DMS53 (cell line): ENCODE measurements around the gene AXIN1.
A peak's percentile ranks its signal among the peaks of the same experiment; 100 is the strongest.
"Not testable (repeated sequence)": the region's sequence is repeated elsewhere in the genome, so short reads cannot be mapped to it uniquely, and the experiment has no call there.

ENCODE experiments used
- DNase-seq: peaks from one replicate; lab custom pipeline; 2025; lab: John Stamatoyannopoulos, UW

AXIN1 gene

DNA sequence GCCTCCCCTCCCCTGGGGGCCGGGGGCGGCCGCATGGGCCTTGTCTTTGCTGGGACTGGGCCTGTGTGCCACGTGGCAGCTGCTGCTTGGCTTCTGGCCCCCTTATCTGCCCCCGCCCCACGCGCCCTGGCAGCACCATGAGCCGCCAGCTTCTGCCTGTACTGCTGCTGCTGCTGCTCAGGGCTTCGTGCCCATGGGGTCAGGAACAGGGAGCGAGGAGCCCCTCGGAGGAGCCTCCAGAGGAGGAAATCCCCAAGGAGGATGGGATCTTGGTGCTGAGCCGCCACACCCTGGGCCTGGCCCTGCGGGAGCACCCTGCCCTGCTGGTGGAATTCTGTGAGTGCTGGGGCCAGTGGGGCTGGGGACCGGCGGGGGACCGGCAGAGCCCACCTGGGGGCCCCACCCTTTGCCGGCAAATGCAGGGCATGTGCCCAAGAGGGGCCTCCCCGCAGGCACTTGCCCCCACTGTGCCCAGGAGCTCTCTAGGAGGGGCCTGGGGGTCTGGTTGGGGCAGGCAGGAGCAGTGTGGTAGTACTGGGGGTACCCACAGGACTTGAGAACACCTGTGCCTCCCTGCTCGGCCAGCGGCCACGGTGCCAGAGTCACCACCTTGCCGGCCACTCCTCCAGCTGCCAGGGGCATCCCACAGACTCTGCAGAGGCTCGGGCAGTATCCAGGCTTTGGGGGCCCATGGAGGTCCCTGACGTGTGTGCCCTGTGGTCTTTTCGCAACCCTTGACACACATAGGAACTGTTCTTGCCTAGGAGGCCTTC lies 69.3 kb downstream of the AXIN1 start, which contains the start of gene PDIA2:
Gene PDIA2, plus strand, starts transcription at position 132 of the 773 bp plus-strand sequence. Its CDS starts 6 bp downstream, at position 138.
- DNase-seq, result no peak

DNA sequence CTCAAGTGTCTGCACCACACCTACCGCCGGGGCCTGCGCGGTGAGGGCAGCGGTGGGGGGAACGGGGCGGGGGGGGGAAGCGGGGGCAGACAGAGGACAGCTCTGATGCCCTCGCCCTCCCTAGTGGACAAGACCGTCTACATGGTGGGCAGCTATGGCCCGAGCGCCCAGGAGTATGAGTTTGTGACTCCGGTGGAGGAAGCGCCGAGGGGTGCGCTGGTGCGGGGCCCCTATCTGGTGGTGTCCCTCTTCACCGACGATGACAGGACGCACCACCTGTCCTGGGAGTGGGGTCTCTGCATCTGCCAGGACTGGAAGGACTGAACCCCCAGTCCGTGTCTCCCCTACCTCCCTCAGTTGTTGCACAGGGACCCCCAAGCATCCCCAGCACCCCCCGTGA lies 70.0 kb downstream of the AXIN1 start:
- peak; percentile 22 for DNase-seq

DNA sequence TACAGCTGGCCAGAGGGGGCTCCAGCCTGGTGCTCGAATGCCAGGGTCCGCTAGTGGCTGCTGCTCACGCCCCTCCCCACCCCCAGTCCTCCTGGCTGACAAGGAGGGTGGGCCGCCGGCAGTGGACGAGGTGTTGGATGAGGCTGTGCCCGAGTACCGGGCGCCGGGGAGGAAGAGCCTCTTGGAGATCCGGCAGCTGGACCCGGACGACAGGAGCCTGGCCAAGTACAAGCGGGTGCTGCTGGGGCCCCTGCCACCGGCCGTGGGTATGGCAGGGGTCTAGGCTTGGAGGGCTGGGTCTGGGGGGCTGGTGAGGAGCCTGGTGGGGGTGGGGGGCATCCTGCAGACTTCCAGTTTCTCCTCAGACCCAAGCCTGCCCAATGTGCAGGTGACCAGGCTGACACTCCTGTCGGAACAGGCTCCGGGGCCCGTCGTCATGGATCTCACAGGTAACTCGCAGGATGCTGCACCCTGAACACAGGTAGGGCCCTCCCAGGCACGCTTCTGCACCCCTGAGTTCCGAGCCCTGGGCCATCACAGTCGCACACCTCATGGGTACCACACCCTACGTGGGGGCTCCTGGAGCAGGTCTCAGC lies 70.8 kb downstream of the AXIN1 start:
- peak; percentile 62 for DNase-seq

DNA sequence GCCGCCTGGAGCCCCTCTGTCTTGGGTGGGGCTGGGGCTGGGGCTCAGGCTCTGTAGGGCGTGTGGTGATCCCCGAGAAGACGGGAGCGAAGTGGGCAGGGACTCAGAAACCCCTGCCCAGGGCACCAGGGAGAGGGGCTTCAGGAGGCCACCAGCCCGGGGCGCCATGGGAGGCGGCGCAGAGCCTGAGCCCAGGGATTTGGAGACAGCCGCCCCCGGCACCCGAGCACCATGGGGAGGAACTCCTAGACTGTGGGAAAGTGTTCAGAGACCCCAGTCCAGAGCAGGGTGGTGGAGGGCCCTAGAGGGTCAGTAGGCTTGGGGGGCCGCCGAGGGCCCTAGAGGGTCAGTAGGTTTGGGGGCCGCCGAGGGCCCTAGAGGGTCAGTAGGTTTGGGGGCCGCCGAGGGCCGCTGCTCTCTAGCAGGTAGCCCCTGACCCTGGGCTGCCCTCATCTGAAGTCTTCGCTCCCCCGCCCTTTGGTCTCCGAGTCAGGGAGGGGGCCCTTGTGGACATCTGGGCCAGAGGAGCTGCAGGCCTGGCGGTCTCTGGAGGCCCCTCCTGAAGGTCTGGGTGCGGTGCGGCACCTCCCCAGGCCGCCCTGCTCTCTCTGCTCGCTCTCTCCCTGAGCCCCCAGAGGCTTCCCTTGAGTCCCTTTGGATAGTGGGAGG lies 71.4 kb downstream of the AXIN1 start:
- DNase-seq, result no peak

DNA sequence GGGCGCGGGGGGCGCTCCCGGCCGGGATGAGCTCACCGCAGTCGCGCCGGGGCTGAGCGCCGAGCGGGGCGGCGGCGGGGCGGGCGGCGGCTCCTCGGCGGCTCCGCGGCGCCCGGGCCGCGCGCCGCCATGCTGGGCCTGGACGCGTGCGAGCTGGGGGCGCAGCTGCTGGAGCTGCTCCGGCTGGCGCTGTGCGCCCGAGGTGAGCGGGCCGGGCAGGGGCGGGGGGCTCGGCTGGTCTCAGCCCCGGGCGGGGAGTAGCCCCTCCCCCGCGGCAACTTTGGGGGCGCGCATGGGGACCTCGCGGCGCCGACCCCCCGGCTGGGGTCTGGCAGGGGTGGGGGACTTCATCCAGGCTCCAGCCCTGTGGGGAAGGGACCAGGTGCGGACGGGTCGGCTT lies 72.0 kb downstream of the AXIN1 start, which contains the start of gene ARHGDIG:
Gene ARHGDIG, plus strand, starts transcription at position 40 of the 400 bp plus-strand sequence. Its CDS starts 90 bp downstream, at position 130.
- DNase-seq, result peak; percentile 22

DNA sequence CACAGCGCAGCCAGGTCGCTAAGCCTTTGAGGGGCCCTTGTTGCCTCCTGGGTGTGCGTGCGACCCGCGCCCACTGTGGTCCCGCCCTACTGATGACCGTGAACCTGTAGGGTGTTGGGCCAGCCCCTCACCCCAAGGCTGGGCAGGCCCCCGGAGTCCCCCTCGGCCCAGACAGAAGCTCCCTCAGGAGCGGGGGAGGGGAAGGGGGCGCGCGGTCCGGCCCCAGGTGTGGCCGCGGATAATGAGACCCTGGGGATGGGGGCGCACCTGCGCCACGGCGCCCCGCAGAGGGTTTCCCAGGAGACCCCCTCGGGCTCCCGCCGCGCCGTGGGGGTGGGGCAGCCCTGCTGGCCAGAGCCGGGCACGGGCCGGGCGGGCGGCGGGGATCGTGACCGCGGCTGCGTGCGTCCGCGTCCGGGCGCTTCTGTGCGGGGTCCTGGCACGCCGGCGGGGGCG lies 72.5 kb downstream of the AXIN1 start:
- no peak for DNase-seq

DNA sequence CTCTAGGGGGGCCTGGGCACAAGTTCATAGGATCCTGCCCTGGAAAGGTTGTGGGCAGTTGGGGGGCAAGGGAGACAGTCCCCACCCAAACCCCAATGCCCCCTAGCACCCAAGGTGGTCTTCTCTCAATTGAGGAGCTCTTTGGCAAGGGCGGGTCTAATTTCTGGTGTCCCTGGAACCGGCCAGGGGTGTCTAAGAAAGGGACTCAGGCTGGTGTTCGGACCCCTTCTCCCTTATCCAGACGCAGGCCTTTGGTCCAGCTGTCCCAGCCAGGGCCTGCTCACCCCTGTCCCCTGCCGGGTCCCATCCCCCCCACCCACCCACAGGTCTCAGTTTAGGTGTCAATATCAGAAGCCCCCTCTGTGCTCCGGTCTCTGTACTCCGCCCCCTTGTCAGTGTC lies 73.0 kb downstream of the AXIN1 start:
- DNase-seq, result no peak

DNA sequence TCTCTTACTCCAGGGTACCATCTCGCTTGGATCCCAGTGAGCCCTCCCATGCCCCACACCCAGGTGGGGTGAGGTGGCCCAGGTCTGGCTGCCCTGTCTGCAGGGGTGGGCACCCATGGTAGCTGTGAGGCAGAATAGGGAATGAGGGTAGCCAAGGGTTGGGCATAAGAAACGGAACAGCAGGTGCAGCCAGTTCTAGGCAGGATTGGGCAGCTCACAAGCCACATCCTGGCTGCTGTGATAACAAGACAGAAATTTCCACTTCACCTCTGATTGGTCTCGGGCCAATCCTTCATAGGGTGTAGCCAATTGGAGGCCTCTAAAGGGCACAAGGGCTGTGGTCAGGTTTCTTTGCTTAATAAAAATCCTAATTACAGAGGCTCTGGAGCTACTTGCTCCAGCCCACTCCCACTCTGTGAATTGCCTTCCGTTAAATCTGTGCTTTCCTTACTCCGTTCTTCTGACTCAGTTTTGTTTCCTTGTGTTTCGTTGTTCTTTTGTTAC lies 73.6 kb downstream of the AXIN1 start:
- peak; percentile 85 for DNase-seq

DNA sequence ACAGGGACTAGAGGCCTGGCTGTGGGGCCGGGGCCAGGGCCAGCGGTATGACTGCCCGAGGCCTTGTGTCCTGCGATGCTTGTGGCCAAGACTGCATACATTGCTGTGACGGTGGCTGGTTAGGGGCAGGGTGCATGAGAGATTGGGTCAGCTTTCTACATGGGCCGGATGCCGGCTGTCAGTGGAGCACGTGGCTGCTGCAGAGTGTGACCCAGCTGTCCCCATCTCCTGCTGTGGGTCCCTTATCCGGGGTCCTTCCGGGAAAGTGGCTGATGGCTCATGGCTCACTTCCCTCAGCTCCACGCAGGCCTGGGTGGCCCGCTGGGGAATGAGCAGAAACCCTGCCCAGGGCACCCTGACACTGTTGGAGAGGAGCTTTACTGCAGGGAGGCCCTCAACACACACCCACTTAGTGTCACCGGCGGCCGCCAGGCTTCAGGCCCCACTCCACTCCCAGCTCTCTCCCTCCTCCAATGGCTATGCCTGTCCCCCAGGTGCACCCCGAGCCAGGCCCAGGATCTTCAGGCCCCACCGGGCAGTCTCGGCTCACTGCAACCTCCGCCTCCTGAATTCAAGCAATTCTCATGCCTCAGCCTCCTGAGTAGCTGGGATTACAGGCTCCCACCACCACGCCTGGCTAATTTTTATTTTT lies 76.0 kb downstream of the AXIN1 start:
- peak; percentile 34 for DNase-seq

DNA sequence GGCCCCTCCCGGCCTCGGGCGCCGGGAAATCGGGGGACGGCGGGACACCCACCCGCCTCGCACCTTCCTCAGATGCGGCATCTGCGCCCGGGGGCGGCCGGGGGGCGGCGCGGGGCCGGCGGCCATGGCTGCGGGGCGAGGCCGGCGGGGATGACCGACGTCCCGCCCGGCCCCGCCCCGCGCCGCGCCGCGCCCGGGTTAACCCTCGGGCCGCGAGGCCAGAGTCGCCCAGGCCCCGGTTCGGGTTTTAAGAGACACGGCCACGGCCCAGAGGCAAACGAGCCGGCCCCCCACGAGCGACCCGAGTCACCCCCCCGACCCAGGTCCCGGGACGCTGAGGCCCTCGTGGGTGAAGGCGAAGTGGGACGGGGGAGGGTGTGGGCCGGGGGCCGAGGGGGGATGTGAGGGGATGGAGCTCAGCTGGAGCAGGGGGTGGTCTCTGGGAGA lies 76.7 kb downstream of the AXIN1 start, which contains the start of gene RGS11:
Gene RGS11, minus strand, starts transcription at position 159 of the 447 bp plus-strand sequence. Its CDS starts 33 bp downstream, at position 126.
- no peak for DNase-seq

DNA sequence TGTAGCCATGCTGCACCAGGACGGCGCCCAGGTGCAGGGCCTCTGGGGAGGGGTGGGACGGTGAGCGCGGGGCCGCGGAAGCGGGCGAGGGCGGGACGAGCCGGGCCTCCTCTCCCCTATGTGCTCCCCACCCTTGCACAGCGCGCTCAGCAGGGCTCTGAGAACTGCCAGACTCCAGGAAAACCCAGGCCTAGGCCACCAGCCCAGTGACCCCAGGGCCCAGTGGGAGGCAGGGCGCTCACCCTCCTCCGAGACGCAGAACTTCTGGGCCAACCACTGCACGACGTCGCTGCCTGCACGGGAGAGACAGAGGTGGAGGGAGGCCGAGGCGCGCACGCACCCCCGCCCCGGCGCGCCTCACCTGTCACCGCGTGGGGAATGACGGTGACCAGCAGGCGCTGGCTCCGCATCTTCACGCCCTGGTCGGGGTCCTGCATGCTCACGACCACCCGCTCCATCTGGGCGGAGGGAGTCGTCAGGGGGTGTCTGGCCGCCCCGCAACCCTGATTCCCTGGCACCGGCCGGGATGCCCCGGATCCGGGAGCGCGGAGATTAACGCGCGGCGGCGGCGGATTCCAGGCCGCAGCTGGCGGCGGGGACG lies 77.4 kb downstream of the AXIN1 start:
- DNase-seq, result peak; percentile 61

DNA sequence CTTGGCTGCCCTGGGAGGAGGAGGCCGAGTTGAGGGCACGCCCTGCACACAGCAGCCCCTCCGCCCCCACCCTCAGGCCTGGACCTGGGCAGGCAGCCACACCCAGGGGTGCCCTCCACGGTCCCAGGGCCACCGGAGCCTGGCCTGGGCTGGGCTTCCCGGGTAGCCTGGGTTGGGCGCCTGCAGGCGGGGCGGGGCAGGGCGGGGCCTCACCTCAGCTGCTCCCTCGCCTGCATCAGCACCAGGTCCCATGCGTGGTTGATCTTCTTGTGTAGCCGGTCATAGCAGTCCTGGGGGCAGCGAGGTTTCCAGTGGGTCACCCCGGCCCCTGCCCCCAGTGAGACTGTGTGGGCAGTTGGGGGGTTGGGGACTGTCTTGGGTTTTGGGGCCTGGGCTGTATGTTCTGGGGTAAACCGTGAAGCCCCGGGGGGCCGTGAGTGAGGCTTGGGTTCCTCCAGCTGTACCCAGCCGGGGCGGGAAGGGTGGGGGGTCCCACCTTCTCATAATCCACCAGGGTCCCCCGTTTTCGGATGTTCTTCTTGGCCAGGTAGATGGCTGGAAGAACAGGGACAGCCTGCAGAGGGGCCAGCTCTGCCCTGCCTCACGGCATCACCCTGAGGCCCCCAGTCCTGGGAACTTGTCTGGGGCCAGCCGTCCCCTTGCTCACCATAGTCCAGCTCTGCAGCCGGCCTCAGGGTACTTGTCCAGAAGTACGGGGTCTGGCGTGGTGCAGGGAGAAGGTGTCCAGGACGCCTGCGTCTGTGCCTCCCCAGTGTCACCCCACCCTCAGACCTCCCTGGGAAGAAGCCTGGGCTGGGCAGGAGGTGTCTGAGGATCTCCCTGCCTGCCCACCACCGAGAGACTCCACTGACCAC lies 78.7 kb downstream of the AXIN1 start:
- peak; percentile 71 for DNase-seq

DNA sequence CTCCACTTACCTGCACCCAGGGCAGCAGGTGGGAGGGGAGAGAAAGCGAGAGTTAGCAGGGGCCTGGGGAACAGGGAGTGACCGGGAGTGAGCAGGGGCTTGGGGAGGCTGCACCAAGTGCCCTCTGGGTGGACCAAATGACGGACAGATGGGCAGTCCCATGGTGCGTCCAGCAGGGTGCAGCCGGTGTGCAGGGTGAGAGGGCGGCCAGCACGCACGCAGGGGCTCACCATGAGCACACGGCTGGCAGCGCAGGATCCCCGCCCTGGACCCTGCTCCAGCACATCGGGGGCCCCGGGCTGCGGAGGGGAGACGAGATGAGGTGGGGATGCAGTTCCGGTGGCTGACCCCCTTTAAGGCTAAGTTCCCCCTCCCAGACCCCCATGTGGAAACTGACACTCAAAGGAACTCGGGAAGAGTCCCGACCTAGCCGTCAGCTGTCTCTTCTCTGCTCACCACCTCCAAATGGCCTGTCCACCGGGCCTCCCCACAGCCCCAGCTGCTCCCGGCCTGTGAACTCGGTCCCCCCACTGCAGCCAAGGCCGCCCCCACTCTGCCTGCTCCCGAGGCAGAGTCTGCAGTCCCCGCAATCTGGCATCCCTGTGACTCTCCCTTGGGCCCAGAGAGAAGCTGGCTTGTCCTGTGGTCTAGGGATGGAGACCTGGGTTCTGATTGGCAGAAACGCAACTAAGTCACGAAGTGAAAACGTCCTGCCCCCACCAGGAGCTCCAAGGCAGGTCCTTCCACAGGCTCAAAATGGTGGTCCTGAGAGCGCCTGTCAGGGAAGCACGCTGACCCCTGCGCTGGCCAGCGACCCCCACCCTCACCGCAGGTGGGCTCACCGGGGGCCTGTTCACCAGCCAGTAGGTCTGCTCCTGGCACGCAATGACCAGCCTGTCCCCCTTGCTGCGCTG lies 79.6 kb downstream of the AXIN1 start:
- peak; percentile 59 for DNase-seq

DNA sequence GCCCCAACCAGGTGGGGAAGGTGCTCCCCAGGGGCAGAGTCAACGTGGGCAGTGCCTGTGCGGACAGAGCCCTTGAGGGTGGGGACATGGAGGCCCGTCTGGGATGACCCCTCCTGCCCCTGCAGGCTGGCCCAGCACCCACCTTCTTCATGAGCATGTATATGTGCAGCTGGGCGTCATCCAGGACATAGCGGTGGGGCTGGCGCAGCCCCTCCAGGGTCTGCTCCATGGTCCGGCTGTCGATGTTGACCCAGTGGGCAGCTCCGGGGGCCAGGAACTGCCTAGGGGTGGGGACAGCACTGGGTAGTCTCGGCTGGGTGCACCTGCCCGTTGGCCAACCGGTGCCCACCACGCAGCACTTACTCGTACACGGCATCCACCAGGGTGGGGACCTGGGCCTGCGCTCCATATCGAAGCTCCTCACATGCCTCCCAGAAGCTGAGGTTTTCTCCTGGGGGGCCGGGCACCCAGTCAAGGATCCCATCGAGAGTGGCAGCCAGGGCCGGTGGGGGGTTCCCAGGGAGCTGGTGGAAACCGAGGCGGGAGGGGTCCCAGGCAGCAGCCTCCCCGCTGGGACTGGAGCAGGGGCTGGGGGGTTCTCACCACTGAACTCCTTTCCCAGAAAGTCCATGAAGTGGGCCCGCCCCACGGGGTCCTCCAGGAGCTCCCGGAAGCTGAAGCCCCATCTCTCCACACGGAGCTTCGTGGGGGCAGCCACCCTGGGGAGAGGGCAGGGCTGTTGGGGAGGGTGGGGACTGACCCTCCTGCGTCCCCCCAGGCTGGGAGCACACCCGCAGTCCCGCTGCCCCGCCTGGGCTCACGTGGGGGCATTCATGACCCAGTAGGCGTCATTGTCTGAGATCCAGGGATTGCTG lies 81.9 kb downstream of the AXIN1 start:
- no peak for DNase-seq

DNA sequence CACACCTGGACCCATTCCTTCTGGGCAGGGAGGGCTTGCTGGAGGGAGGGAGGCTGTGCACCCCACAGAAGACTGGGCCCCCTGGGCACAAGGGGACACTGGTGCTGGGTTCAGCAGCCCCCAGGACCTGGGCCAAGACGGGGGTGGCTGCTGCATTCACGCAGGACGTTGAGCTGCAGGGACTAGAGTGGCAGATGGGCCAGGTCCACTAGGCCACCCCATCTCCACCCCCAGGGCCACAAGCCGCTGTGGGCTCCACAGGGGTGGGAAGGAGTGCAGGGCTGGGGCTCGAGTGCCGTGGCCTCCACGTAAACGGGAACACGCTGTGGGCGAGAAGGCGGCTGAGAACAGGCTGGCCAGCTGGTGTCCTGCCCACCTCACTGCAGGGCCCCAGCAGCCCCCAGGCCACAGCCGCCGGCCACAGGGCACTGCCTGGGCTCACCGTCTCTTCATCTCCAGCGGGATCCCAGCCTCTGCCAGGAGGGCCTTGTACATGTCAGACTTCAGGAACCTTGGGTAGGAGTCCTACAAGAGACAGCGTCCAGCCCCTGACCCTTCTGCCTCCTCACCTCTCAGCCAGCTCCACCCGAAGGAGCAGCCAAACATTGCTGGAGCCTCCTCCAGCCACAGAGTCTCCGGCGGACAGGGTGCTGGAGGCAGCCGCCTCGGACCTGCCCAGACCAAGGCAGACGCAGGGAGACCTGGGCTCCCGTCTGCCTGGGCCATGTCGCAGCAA lies 83.3 kb downstream of the AXIN1 start:
- no peak for DNase-seq

DNA sequence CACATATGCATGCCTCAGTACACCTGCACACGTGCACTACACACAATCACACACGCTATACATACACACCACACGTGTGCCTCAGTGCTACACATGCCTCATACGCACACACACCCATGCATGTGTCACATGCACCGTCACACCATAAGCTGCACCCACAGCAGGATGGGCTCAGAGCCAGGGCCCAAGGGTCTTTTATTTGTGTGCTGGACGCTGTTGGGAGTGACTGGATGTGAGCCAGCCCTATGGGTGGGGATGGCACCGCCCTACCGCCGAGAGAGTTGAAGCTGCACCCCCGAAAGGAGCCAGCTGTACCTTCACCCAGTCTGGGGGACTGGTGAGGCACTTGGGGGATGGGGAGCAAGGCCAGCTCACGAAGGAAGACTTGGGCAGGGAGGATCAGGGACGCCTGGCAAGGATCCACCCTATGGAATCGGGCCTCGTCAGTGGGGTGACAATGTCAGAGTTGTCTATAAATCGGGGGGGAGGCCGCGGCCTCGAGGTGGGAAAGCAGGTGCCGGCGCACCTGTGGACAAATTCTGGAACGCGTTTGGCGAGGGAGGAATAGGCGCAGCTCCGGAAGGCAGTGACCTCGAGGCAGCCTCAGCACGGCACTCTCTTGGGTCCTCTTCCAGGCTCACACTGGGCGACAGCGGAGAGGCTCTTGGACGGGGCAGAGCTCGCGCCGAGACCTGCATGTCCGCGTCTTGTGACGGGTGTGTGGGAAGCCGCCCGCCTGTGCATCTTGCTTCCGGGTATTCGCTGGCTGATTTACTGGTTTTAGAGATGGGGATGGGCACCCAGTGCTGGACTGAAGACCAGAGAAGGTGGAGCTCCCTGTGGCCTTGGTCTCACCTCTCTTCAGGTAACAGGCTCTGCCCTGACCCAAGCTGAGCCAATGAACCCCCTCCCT lies 84.1 kb downstream of the AXIN1 start:
- DNase-seq, result peak; percentile 58

DNA sequence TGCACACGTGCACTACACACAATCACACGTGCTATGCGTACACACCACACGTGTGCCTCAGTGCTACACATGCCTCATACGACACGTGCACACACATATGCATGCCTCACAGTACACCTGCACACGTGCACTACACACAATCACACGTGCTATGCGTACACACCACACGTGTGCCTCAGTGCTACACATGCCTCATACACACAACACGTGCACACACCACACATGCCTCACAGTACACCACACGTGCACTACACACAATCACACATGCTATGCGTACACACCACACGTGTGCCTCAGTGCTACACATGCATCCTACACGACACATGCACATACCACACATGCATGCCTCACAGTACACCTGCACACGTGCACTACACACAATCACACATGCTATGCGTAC lies 85.0 kb downstream of the AXIN1 start:
- not testable (repeated sequence) for DNase-seq
